IPS-18c (cell line): Measurements from ENCODE around the gene ANKMY1.

Experiments used
- H3K4me3 ChIP-seq: 2 replicates; pipeline ENCODE4 v1.7.0; 2013; ENCODE audit warnings: low read depth, mild to moderate bottlenecking, low read length, moderate library complexity; ENCODE audit not compliant: insufficient read depth
- H3K9me3 ChIP-seq: one replicate; pipeline ENCODE4 v1.6.1; 2013; ENCODE audit warnings: mild to moderate bottlenecking, low read length, moderate library complexity; ENCODE audit not compliant: control insufficient read depth, insufficient read depth

ANKMY1 gene

DNA sequence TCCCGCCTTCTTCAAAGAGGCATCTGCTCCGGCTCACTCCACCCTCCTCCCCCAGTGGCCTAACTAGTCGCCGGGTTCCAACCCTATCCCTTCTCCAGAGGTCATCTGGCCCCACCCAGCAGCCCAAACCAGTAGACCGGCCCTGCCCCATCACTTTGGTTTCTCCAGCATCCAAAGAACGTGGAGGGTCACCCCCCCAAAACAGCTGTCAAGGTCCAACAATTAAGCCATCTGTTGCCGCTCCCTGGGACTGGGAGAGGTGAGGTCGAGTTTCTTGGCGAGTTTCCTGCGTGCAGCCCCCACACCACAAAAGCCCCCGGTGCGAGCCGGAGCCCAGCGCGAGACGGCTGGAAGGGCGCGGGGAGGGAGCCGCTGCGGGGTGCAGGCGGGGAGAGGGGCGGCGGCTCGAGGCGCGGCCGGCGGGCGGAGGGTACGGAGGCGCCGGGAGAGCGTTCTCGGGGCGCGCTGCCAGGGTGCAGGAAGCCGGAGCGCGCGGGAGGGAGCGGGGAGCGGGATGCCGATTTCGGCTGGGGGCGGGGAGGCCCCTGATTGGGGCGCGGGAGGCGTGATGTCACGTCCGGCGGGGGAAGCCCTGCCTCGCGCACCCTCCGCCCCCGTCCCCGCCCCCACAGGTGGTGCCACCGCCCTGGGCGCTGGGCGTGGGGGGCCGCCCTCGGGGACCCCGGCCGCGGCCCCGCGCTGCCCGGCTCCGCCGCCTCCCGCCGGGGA lies 122.9 kb downstream of the ANKMY1 start:
- H3K4me3 ChIP-seq, result peak overlapping the region; percentile 74
- no peaks in the 10 kb centered on the region for H3K9me3 ChIP-seq

DNA sequence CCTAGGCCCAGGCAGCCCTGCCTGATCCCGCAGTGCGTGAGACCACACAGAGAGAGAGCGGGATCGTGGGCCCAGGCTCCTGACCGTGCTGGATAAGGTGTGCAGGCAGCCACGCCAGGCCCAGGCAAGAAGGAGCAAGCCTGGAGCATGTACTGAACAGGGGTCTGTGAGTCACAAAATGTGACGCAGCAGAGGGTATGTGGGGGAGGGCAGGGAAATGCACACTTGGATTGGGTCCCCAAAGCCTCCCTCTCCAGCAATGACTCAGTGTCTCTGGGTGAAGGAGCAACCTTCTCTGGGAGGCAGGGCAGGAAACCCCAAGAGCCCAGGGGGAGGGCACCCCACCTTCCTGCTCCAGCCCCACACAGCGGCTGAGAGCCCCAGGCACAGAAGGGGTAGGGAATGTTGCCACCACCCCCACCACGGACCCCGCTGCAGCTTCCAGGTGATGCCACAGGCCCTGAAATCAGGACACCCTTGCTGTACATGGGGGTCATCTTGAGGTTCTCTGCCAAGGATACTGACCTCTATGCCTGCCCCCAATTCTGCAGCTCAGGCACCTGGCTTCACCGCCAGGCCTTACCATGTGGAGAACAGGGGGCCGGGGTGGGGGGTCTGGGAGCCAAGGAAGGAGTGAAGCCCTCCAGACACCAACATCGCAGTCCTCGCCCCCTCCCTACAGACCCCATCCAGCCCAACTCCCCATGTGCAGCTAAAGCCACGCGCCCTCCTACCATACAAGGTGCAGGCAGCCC lies 123.6 kb downstream of the ANKMY1 start:
- Histone ChIP-seq H3K9me3 (no peaks in the 10 kb centered on the region), H3K4me3 (peak overlapping the region; percentile 74)

GRCh38 chr2:240432820-240433801 lies 124.7 kb downstream of the ANKMY1 start:
- Histone ChIP-seq H3K9me3 (no peaks in the 10 kb centered on the region), H3K4me3 (no peak overlapping the region; the same call in 1 of the 2 replicates)

DNA sequence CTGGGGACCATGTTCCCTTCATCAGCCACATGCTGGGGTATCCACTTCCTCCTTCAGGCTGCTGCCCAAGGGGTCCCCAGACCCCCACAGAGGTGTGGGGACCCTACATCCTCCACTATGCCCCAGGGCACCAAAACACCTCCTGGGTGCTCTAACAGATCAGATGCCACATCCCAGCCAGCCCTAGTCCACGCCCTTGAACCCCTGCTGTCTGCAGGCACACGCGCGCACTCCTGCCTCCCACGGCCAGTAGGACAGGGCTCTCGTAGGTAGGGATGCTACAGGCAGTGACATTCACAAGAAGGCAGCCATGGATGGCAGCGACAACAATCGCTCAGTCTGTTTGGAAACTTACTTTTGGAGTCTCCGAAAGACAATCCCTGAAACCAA lies 125.4 kb downstream of the ANKMY1 start:
- H3K4me3 ChIP-seq, result no peak overlapping the region

DNA sequence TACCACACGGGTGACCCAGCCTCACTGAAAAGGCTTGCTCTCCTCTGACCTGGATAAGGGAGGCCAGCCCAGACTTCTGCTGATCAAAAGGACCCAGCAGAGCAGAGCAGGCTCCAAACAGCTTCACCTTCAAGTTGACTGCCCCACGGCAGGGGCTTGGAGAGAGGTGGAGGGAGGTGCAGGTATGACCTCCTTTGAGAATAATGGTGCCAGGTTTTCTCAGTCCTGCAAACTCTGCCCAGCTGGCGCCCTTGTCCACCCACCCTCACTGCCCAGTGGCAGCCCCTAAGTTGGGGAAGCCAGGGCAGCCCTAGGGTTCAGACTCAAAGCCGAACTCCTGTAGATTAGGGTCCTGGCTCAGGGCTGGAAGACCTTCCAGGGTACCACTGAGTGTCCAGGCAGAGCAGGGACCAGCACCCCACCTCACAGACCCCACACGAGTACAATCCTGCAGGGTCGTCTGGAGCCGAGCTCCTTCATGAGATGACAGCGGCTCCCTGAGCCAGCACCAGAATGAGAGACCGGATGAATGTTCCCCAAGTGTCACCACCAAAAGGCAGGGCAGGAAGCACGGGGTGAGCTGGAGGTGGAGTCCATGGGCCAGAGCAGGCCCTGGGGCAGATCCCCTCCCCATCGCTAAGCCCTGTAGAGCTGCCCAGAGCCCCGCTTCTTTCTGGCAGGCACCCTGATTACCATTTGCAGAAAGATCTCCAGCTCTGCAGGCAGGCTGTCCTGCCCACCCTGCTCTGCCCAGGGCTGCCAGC lies 125.9 kb downstream of the ANKMY1 start:
- H3K9me3 ChIP-seq, result no peaks in the 10 kb centered on the region
- H3K4me3 ChIP-seq, result no peak overlapping the region

More for the DNA sequence above, 125.4 kb downstream of the ANKMY1 start:
- no peaks in the 10 kb centered on the region for H3K9me3 ChIP-seq

- no peak overlapping the region for H3K4me3 ChIP-seq
- H3K9me3 ChIP-seq, result no peaks in the 10 kb centered on the region
Observed at GRCh38 chr2:240431271-240431660, 126.5 kb downstream of the ANKMY1 start.

DNA sequence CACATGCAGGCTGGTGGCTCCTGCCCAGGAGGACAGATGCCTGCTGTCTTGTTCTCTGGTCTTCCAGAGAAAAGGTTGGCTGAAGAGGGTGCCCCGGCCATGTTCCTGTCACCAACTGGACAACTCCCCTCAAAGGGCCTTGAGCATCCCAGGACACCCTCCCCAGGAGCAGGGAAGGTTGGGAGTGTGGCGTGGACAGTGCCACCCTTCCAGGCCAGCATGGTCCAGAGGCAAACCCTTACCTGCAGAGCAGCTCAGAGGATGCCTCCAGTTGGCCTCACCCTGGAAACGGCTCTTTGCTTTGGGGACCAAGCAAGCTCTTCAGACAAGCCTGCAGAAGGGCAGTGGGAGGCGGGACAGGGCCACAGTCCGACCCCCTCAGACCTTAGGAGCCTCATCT lies 127.2 kb downstream of the ANKMY1 start:
- H3K4me3 ChIP-seq, result no peak overlapping the region
- no peaks in the 10 kb centered on the region for H3K9me3 ChIP-seq

DNA sequence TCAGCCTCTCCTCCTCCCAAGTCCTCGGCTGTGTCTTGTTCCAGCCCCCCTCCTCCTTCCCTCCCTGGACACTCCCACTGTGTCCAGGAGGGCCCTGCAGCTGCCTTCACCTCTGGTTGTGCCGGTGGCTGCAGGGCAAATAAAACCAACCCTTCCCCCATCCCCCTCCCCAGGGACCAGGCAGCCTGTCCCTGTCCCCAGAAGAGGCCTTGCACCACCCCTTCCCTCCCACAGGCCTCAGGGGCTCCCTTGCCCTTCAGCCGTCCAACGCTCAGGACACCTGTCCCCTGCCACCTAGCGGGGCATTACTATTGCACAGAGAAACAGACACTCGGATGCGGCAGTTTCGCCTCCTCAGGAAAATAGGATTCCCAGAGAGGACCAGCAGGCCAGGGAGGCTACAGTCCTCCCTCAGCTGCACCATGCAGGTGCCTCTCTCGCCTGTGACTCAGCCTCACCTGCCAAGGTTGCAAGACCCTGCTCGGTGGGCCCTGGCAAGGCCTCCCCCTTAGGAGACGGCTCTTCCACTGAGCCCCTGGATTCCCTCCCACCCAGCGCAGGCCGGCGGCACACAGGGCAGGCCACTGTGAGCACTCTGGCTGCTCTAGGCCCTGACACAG lies 127.8 kb downstream of the ANKMY1 start:
- Histone ChIP-seq H3K9me3 (no peaks in the 10 kb centered on the region), H3K4me3 (no peak overlapping the region)
